NT2/D1 (cell line): ENCODE results near the gene CFAP74.

Source experiments
- YY1 ChIP-seq: IDR thresholded peaks from 2 replicates; pipeline ENCODE4 v1.6.1; 2011; ENCODE audit not compliant: insufficient read length, insufficient read depth
- ZNF274 ChIP-seq: IDR thresholded peaks from 2 replicates; pipeline ENCODE4 v1.6.1; 2011; ENCODE audit warnings: mild to moderate bottlenecking, low read depth, low read length

- no peak for TF ChIP-seq YY1
- no peak for TF ChIP-seq ZNF274
Measured at GRCh38 chr1:1986451-1987141, 17.0 kb downstream of the CFAP74 start.
